Stimulated activated CD4-positive, alpha-beta T cell treated with anti-CD3 and anti-CD28 coated beads, Interleukin-4, amount 100 ng/mL, for 1 hour (primary cell): ENCODE data around the gene RETREG1.
A peak's percentile ranks its signal among the peaks of the same experiment; 100 is the strongest.
"Not testable (repeated sequence)": the region's sequence is repeated elsewhere in the genome, so short reads cannot be mapped to it uniquely, and the experiment has no call there.

Experiments used
- DNase-seq: peaks from one replicate; pipeline ENCODE4 v3.0.0-alpha.2; 2020

RETREG1 gene, protein sequence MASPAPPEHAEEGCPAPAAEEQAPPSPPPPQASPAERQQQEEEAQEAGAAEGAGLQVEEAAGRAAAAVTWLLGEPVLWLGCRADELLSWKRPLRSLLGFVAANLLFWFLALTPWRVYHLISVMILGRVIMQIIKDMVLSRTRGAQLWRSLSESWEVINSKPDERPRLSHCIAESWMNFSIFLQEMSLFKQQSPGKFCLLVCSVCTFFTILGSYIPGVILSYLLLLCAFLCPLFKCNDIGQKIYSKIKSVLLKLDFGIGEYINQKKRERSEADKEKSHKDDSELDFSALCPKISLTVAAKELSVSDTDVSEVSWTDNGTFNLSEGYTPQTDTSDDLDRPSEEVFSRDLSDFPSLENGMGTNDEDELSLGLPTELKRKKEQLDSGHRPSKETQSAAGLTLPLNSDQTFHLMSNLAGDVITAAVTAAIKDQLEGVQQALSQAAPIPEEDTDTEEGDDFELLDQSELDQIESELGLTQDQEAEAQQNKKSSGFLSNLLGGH

DNA sequence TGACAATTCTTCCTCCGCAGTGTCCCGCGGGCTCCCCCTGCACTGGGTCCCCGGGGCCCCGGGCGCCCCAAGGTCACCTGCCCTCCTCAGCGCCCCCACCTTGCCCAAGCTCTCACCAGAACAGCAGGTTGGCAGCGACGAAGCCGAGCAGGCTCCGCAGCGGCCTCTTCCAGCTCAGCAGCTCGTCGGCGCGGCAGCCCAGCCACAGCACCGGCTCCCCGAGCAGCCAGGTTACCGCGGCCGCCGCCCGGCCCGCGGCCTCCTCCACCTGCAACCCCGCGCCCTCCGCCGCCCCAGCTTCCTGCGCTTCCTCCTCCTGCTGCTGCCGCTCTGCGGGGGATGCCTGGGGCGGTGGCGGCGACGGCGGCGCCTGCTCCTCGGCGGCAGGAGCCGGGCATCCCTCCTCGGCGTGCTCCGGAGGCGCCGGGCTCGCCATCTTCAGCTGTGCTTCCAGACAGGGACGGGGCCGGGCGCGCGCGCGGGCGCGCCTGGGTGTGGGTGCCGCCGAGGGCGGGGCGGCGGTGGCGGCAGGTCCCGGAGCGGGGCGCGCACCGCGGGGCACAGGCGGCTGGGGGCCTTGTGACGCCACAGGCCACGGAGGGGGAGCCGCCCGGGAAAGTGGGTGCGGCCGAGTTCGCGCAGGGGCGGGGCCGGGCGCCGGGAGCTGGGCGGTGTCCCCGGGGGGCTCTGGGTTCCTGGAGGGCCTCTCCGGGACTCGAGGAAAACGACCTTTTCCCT, at the start of gene RETREG1:
Gene RETREG1 (minus strand): TSS at position 462 of the 738 bp plus-strand sequence. CDS start 26 bp downstream, at position 436.
- DNase-seq, result peak; percentile 84

DNA sequence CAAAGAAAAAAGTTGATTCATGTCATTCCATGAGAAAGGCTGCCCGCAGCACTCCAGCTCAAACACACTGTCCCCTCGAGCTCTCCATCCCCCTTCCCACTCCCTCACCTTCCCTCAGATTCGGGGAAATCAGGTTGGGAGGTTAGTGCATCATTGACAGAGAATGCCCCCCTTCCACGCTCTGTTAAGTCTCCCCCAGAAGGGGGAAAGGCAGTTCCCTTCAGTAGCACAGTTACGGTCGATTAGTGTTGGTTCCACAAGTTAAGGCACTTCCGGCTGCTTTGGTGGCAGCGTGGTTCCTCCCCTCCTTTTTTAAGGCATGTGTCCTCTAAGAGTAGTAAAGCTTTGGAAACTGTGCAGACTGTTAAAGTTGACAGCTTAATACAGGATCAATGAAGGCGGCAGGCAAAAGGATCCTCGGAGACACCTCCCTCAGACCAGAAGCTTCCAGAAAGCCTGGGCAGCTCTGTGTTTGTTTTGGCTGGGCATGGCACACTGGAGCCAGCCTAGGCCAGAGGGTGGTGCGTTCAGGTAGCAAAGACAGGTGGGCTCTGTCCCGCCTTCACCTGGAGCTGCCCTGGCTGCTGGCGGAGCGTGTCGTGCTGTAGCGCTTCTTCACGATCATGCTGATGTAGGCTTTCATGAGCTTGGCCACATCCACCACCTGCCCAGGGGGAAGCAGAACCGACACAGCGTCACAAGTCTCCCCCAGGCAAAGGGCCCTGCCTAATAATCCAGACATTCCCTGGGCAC, 49.5 kb upstream of the RETREG1 start:
- no peak for DNase-seq

DNA sequence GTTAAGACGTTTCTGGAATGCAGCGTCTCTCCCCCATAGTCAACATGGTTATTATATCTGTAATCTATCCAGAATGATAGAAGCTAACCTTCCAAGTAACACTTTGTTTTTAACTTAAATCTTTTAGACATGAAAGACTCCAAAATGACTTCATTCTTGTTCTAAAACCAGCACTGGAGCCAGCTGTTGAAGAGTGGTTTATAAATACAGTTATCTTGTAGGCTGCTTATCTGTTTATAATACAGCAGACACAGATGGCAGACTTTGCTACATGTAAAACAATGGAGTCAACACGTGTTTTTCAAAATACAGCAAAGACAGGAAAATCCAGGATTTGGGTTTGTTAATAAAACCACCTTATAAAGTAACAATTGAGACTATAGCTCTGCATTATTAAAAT, 48.8 kb upstream of the RETREG1 start:
- DNase-seq, result no peak

DNA sequence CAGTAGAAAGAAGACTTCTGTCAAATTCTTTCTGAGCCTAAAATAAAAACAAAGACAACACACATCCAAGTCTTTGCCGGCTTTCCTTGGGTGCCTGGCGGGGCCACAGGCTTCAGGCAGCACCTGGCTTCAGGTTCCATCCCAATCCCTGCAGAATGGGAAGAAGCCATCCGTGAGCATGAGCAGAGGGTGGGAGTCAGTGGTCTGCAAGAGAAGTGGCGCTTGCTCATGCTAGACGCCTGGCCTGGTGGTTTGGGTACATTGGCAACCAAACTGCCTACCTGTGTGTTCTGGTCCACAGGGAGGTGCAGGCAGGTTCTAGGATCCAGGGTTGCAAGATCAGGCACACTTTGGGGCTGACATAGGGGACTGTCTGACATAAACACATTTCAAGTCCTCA, 47.6 kb upstream of the RETREG1 start:
- no peak for DNase-seq

DNA sequence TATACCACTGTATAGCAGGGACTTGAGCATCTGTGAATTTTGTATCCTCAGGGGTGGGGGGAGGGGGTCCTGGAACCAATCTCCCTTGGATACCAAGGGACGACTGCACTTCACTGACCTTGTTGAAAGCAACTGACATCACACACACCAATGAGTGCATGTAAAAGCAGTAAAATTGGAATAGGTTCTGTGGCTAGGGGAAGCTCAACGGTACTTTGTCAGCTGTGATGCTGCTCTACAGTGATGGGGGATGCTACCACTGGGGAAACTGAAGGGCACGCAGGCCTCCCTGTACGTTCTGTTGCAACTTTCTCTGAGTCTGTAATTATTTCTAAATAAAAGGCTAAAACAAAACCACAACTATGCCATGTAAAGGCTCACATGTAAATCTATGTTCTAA, 47.0 kb upstream of the RETREG1 start:
- no peak for DNase-seq

DNA sequence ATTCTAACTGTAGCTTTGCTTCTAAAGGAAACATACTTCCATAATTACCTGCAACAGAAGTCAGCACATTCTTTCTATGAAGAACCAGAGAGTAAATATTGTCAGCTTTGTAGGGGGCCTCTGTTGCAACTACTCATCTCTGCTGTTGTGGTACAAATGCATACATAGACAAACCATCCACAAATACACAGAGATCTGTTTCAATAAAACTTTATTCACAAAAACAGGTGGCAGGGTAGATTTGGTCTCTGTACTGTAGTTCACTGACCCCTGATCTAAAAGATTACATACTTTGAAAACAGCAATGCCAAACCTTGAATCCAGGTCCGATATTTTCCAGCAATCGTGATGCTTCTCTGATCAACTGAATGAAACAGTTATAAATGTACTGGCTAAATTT, 44.9 kb upstream of the RETREG1 start:
- no peak for DNase-seq

DNA sequence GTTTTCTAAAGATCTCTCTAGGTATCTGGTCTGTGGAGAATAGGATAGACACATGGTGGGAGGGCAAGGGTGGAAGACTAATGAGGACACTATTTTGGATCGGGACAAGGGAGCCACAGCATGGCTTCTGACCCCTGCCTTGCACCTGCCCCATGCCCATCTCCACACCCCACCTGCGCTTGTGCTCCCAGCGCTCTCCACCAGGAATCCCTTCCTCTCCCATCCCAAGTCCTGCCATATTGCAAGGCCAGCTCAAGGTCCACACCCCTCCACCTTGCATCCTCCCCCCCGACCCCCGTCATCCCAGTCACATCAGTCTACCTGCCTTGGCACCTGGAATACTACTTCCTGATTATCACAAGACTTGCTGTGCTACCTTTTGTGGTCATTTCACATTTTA, 44.2 kb upstream of the RETREG1 start:
- no peak for DNase-seq

DNA sequence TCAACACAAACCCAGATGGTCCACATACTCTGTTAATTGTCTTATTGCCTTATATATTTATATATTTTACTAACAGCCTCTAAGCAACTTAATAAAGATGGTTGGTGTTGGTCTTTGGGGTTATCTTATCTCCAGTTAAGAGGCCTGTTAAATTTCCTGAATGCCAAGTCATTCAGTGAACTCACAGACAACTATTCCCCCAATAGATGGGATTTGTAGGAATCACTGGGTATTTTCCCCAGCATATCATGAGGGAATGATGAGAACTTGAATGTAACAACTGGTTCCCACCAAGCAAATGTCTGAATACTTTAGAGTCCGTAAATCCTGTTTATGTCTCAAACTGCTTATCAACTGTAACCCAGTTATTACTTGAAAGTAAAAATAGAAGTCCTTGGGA, 42.7 kb upstream of the RETREG1 start:
- DNase-seq, result no peak

DNA sequence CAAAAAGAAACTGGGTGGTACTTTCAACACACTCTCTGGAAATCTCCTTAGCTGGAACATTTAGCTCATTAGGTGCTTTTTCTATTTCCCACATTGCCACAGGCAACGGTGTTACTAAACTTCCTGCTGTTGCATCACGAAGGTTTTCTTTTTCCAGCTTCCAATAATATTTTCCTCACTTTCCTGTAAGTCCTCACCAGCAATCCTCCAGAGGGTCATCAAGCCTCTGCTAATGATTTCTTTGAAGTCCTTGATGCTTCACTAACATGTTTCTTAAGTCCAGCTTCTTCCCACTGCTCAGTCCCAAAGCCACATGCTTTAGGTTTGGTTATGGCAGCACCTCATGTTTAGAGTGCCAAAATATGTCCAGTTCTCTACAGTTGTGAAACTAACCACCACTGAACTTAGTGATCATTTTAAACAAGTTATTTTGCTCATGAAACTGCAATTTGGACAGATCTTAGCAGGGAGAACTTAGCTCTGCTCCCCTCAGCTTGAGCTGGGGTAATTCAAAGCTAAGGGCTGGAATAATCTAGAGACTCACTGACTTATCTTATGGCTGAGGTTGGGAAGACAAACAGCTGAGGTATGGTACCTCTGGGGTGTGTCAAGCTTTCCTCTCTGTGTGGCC, 39.9 kb upstream of the RETREG1 start:
- DNase-seq, result no peak

DNA sequence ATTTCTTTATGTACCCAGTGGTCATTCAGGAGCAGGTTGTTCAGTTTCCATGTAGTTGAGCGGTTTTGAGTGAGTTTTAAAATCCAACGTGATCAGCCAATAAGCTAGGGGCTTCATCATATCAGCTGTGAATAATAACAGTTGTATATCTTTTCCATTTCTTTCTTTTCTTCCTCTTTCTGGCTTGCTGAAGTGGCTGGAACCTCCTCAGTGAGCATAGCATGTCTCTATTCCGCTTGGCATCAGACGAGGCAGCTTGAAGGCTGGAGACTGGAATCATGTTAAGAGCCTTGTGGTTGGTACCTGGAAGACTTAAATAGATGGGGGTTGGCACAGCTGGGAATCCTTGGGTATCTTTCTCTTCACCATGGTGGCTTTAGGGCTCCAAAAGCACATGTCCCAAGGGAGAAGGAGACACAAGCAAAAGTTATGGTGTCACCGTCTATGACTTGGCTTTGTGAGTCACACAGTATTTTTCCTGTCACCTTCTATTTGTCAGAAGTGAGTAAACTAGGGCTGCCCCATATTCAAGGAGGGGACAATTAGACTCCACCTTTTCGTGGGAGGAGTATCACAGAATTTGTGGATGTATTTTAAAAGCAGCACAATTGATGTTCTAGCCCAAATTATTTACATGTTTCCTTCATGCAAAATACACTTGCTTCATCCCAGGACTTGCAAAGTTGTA, 38.0 kb upstream of the RETREG1 start:
- DNase-seq, result no peak

DNA sequence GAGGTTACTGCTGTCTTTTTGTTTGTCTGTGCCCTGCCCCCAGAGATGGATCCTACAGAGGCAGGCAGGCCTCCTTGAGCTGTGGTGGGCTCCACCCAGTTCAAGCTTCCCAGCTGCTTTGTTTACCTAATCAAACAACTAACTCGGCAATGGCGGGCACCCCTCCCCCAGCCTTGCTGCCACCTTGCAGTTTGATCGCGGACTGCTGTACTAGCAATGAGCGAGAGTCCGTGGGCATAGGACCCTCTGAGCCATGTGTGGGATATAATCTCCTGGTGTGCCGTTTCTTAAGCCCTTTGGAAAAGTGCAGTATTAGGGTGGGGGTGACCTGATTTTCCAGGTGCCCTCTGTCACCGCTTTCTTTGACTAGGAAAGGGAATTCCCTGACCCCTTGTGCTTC, 31.9 kb upstream of the RETREG1 start:
- DNase-seq, result not testable (repeated sequence)

DNA sequence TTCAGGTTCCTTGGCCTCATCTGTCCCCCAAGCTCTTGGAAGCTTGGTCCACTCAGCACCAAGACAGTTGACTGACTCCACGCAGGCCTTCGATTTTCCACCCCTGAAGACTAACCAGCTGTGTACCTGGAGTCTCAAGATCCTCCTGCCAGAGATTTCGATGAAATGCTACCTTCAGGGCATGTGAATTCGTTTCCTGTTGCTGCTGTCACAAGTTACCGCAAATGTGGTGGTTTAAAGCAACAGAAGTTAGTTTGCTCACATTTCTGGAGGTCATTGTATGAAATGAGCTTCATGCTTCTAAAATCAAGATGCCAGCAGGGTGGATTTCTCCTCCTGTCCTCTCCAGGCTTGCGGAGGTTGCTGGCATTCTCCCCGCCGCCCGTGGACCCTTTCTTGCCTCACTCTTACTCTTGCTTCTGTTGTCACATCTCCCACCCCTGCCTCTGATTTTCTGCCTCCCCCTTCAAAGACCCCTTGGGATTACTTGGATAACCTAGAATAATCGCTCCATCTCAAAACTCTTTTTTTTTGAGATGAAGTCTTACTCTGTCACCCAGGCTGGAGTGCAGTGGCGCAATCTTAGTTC, 27.6 kb upstream of the RETREG1 start:
- no peak for DNase-seq

DNA sequence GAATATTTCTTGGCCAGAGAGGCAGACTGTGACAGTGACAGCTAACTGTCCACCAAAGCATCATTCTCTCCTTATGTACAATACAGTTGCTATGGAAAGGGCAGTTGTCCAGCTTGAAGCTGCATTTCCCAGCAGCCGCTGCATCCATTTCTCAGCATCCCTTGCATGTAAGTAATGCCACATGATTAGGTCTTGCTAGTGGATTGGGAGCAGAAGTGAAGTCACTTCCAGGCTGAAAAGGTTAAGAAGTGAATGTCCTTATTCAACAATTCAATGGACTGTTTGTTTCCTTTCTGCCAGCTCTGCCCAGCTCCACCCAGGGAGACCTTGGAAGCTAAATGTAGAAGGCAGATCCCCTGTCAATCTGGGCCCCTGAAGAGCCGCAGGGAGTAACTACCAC, 26.1 kb upstream of the RETREG1 start:
- no peak for DNase-seq

DNA sequence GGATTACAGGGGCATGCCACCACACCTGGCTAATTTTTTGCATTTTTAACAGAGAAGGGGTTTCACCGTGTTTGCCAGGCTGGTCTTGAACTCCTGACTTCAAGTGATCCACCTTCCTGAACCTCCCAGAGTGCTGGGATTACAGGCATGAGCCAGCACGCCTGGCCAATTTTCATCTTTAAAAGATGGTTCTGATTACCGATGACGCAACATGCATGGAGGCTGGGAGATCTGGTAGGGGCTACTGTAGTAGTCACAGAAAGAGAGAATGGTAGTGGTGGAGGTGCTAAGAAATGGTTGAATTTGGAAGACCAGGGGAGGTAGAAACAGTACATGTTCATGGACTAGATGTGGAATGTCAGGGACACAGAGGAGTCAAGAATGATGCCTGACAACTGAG, 22.4 kb upstream of the RETREG1 start:
- no peak for DNase-seq

DNA sequence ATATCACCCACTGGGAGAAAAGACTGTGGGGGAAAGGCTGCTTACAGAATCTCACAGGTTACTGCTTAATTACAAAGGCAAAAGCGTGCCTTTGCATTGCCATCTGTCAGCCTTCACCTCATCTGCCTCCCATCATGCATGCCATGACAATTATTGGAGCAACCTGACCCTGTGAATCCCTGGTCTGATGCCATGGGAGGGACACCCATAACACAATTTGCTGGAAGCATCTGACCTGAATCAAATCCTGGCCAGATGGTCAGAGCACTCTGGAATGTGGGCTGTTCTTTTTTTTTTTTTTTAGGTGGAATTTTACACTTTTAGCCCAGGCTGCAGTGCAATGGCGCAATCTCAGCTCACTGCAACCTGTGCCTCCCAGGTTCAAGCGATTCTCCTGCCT, 11.6 kb upstream of the RETREG1 start:
- no peak for DNase-seq

DNA sequence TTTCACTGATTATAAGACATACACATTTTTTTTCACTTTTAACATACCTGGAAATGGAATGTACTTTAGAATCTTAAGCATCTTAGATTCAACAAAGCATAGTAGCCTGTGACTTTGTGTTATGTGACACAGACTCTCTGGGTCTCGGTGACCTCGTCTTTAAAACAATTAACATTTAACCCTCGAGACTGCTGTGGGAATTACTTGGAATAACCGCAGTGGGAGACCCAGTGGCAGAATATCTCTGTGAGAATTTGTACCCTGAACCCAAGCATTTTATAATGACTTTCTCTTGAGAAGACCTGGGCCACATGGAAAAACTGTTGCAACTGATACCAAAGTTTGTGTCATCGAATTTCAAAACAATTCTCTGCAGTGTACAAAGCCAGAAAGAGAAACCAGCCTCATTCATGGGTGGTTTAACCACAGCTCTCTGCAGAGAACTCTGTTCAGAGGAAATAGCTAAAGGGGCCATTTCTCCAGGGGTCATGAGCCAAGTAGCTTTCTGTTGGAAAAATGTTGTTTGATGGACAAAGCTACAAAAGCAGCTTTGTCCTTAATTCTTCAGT, 10.0 kb upstream of the RETREG1 start:
- DNase-seq, result no peak

DNA sequence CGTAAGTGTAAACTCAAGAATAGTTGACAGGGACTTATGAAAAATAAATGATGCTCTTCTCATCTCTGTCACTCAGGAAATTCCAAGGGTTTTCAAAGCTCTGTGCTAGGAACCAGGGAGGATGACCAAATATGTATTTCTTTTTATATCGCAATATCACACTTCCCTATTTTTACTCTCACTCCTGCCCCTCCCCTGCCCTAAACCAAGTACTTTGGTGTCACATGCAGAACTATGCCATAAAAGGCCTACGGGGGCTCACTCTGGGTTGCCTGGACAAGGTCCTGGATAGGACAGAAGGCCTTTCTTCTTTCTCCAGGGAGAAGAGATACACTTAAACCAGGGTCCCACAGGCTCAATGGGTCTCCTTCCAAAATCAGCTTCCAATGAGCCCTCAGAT, 8.3 kb upstream of the RETREG1 start:
- DNase-seq, result no peak

DNA sequence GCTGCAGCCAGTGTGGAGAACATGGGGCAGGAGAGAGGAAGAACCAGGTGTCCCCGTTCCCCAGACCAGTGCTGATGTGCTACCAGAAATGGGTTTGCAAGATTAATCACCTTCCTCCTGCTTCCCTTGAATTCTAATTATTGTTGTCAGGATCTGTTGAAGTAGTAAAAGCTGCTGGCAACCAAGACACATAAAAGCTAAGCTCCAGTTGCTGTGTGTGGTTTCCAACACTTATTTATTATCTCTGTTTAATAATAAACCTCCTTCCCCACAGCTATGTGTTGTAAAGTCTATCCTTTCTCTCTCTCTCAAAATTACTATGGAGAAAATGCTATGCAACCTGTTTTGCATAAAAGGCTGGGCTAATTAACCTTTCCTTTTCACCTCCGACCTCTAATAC, 2.3 kb upstream of the RETREG1 start:
- DNase-seq, result no peak

DNA sequence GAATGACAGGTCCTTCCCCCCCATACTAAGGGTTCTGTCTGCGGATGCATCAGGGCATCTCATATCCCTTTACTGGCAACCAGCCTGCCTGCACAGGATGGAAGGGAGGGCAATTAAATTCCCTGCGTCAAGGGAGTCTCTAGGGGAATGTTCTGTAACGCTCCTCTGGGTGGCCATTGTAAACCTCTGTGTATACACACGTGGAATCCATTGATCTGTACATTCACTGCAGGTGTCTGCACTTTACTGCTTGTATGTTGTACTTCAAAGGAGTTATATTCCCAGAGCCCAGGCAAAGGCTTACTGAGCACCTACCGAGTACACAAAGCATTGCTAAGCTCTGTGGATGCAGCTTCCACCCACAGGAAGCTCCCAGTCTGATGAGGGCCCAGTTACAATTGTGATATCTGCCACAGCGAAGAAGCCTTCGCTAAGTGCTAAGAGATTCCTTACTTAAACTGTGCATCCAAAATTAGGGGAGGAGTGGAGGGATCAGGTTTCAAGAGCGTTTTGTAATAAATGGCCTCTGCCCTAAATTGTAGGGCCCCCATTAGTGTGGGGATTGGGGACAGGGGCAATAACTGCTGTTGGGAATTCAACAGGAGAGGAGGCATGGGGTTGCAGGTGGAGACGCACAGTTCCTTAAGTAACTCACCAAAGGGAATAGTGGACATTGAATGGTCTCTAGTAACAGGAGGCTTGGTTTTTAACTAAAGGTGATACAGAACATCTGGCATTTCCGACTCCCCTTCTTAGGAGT, 1.5 kb upstream of the RETREG1 start:
- no peak for DNase-seq

DNA sequence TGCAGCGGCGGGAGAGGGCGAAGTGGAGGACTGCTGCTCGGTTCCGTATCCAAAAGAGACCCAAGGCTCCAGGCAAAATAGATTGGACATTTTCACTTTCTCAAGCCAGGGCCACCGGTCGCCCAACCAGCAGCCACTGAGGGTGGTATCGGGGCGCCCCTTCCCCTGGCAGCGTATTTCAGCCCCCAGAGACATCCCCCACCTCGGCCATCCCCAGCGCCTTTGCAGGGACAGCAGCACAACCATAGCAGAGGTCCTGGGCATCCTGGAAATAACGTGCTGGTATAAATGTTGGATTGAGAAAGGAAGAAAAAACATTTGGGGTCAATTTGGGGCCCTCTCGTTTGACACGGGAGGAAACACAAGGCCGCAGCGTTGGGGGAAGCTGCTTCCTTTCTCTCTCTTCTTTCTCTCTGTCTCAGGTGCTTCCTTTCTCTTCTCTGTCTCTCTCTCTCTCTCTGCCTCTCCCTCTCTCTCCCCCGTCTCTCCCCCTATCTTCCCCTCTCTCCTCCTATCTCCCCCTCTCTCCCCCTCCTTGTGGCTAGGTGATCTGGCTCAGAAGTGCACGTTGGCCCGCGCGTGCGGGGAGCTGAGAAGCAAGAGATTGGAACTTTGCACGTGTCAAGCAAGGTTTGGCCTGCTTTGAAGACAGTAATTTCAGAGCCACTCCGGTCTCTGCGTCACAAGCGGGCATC, 624 bp upstream of the RETREG1 start:
- peak; percentile 57 for DNase-seq
